ENCODE measurements around the gene EDAR. TPM values are rescaled to one million over a fixed set of nuclear protein-coding genes. Genes with fewer than 3 reads are reported as not detected.

EDAR gene
- total and polyA plus RNA-seq, 2 of the 4 experiments (the other 2 are of a cell fraction): not detected

GRCh38 chr2:108919571-108920373 is 69.2 kb downstream of the EDAR start (continued):
- no peak for TF ChIP-seq ELK1 (IDR thresholded peaks at IDR 0.05; ENCODE audit: borderline replicate concordance, low read depth, low read length)

GRCh38 chr2:108918941-108919341 is 70.1 kb downstream of the EDAR start:
- Histone ChIP-seq H3K4me1 (ENCODE audit: control insufficient read depth, insufficient read depth, low read length) (peaks cover 2% of the 10 kb centered on the region; the same call in 1 of the 2 replicates), H2AK9ac (replicated peaks; ENCODE audit: low read depth, low read length, poor library complexity) (no peak overlapping the region), H3K18ac (ENCODE audit: low read depth, low read length) (no peak overlapping the region), H3K4ac (ENCODE audit: low read depth, low read length) (no peak overlapping the region), H3K9me1 (ENCODE audit: insufficient read depth, low read length) (no peaks in the 10 kb centered on the region), H4K5ac (ENCODE audit: low read depth, low read length) (no peak overlapping the region), H3K79me1 (ENCODE audit: low read depth in 1 of 2, low read length in 2 of 2) (no peaks in the 10 kb centered on the region), H3K4me2 (ENCODE audit: low read depth, low read length) (no peak overlapping the region), H4K8ac (ENCODE audit: low read depth in 2 of 2, low read length in 2 of 2) (no peak overlapping the region), H3K27me3 (ENCODE audit: control insufficient read depth, insufficient read depth, low read length) (peaks cover 68% of the 10 kb centered on the region), H3K9ac (ENCODE audit: low read depth, low read length) (no peak overlapping the region), H2BK120ac (ENCODE audit: low read depth, low read length) (no peak overlapping the region), H3K36me3 (ENCODE audit: control insufficient read depth, insufficient read depth, low read length) (no peaks in the 10 kb centered on the region), H3K27ac (ENCODE audit: insufficient read depth, low read length) (no peak overlapping the region), H3K14ac (replicated peaks; ENCODE audit: low read depth, low read length) (no peak overlapping the region), H3K9me3 (ENCODE audit: control insufficient read depth, insufficient read depth, low read length) (no peaks in the 10 kb centered on the region), H2AFZ (replicated peaks; ENCODE audit: low read length, poor library complexity) (no peak overlapping the region), H3K56ac (ENCODE audit: extremely low read depth, insufficient read depth, low read length) (no peak overlapping the region), H3K4me3 (ENCODE audit: insufficient read depth, low read depth, low read length) (no peak overlapping the region), H2BK20ac (ENCODE audit: low read depth, low read length) (no peak overlapping the region), H2AK5ac (ENCODE audit: low read depth, low read length) (no peak overlapping the region), H4K91ac (ENCODE audit: insufficient read depth, low read depth, low read length) (no peak overlapping the region), H2BK5ac (ENCODE audit: low read depth, low read length, poor library complexity, severe bottlenecking) (no peak overlapping the region), H4K20me1 (ENCODE audit: insufficient read depth, low read length) (no peaks in the 10 kb centered on the region), H2BK15ac (ENCODE audit: low read depth, low read length) (no peak overlapping the region), H3K23ac (ENCODE audit: low read depth, low read length) (no peak overlapping the region)
- WGBS, 2 experiments (ENCODE audit: extremely low coverage in 2 of 2, insufficient read length in 1 of 2): 88% methylated on average over 5 of the region's 14 CpGs; no CpG with 5 or more reads in 1 of the 2 experiments
- ChIA-PET CTCF (no interaction called here), POLR2A (ENCODE audit: unreplicated experiment) (no interaction called here)
- DNase-seq (no peak), ATAC-seq (ENCODE audit: low read depth) (no peak)
- dilution Hi-C loops (cut with HindIII; ENCODE audit: low sequenced_read_pairs, unreplicated experiment) (no loop called here), in situ Hi-C loops (cut with MboI; ENCODE audit: low sequenced_read_pairs) (no loop called here), intact Hi-C loops (cut with micrococcal nuclease) (no loop called here)
- no TSS peak for BruUV-seq (replicated peaks)
- TF ChIP-seq FOS (IDR thresholded peaks at IDR 0.05; ENCODE audit: low read depth, low read length) (no peak), BHLHE40 (IDR thresholded peaks at IDR 0.05; ENCODE audit: low read depth, low read length) (no peak), RAD21 (IDR thresholded peaks at IDR 0.05; ENCODE audit: low read length) (no peak), POLR2A (IDR thresholded peaks at IDR 0.05; ENCODE audit: low read depth, low read length) (no peak), CTCF (conservative IDR thresholded peaks at IDR 0.05; ENCODE audit: low read depth, low read length) (no peak), CHD1 (IDR thresholded peaks at IDR 0.05; ENCODE audit: low read depth, low read length) (no peak), MAFK (IDR thresholded peaks at IDR 0.05; ENCODE audit: low read depth, low read length) (no peak), RFX5 (IDR thresholded peaks at IDR 0.05; ENCODE audit: low read depth, low read length) (no peak), ELK1 (IDR thresholded peaks at IDR 0.05; ENCODE audit: borderline replicate concordance, low read depth, low read length) (no peak), SMC3 (IDR thresholded peaks at IDR 0.05; ENCODE audit: low read depth, low read length) (no peak), MXI1 (IDR thresholded peaks at IDR 0.05; ENCODE audit: borderline replicate concordance, low read depth, low read length) (no peak)

Data from IMR-90 (cell line).